Hematopoietic multipotent progenitor cell treated with erythropoietin and hydrocortisone succinate and interleukin-3 and kit ligand, for 17 days (in vitro differentiated cells): ENCODE data around the gene DAZAP1.
A peak's percentile ranks its signal among the peaks of the same experiment; 100 is the strongest.
"Not testable (repeated sequence)": the region's sequence is repeated elsewhere in the genome, so short reads cannot be mapped to it uniquely, and the experiment has no call there.

ENCODE experiments used
- DNase-seq: peaks from one replicate; pipeline ENCODE4 v3.0.0-alpha.2; 2015; ENCODE audit warnings: low spot score

DAZAP1 gene

GRCh38 chr19:1473085-1473851, 65.9 kb downstream of the DAZAP1 start:
- DNase-seq: no peak

GRCh38 chr19:1474011-1474764, 66.8 kb downstream of the DAZAP1 start:
- no peak for DNase-seq

- no peak for DNase-seq
Measured at GRCh38 chr19:1474765-1475351, 67.5 kb downstream of the DAZAP1 start.

GRCh38 chr19:1475751-1476437, 68.5 kb downstream of the DAZAP1 start:
- no peak for DNase-seq

- not testable (repeated sequence) for DNase-seq
Measured at GRCh38 chr19:1477056-1477455, 69.7 kb downstream of the DAZAP1 start.

GRCh38 chr19:1478934-1479707, 71.7 kb downstream of the DAZAP1 start, which contains the start of gene C19orf25:
TSS of gene C19orf25 (minus strand) at chr19:1479215. CDS start at chr19:1478903, 312 bp downstream.
- DNase-seq: peak; percentile 93

GRCh38 chr19:1481224-1481892, 74.0 kb downstream of the DAZAP1 start:
- DNase-seq: no peak

GRCh38 chr19:1481893-1482360, 74.5 kb downstream of the DAZAP1 start:
- DNase-seq: no peak

- no peak for DNase-seq
Measured at GRCh38 chr19:1482361-1483130, 75.2 kb downstream of the DAZAP1 start.

- no peak for DNase-seq
Measured at GRCh38 chr19:1483131-1483978, 76.0 kb downstream of the DAZAP1 start.

- DNase-seq: no peak
Measured at GRCh38 chr19:1483979-1484428, 76.6 kb downstream of the DAZAP1 start.
